ENCODE data around the gene MCMBP. TPM values are rescaled to one million over a fixed set of nuclear protein-coding genes. Genes with fewer than 3 reads are reported as not detected.
"Not testable (repeated sequence)": the region's sequence is repeated elsewhere in the genome, so short reads cannot be mapped to it uniquely, and the experiment has no call there.

MCMBP gene
- total RNA-seq, 1 donor from 2014 or later, result 36.6 TPM

DNA sequence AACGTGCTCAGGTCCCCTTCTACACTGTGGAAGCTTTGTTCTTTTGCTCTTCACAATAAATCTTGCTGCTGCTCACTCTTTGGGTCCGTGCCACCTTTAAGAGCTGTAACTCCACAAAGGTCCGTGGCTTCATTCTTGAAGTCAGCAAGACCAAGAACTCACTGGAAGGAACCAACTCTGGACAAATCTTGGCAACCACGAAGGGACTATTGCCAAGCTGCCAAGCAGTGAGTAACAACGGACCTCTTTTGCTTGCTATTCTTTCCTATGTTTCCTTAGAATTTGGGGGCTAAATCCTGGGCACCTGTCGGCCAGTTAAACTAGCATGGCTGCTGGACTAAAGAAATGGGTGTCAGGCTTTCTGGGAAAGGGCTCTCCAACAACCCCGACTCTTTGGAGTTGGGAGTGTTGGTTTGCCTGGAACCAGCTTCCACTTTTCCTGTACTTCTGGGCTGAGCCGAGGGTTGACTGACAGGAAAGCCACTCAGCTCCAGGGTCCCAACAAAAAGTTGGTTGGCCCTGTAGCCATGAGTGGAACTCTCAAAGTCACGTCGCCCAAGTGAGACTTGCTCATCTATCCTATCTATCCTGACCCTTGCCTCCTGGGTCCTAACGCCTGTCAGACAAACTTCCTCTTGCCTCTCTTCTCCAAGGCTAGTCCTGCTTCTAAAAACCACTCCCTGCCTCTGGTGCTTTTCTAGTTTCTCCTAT lies 11.4 kb upstream of the MCMBP start:
- not testable (repeated sequence) for DNase-seq (ENCODE audit: low spot score)

DNA sequence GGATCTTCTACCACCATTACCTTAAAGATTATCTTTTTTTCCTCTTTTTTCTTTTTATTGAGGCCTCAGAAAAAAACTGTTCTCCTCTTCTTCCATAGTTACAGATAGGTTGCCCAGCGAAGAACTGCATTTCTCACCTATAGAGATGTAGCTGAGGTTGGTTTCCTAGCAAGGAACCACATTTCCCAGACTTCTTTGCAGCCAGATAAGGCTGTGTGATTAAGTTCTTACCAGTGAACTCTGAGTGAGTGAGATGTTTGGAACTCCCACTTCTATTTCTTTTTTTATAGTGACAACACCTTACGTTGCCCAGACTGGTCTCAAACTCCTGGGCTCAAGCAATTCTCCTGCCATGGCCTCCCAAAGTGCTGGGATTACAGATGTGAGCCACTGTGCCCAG lies 5.9 kb upstream of the MCMBP start:
- no peak for DNase-seq (ENCODE audit: low spot score)

DNA sequence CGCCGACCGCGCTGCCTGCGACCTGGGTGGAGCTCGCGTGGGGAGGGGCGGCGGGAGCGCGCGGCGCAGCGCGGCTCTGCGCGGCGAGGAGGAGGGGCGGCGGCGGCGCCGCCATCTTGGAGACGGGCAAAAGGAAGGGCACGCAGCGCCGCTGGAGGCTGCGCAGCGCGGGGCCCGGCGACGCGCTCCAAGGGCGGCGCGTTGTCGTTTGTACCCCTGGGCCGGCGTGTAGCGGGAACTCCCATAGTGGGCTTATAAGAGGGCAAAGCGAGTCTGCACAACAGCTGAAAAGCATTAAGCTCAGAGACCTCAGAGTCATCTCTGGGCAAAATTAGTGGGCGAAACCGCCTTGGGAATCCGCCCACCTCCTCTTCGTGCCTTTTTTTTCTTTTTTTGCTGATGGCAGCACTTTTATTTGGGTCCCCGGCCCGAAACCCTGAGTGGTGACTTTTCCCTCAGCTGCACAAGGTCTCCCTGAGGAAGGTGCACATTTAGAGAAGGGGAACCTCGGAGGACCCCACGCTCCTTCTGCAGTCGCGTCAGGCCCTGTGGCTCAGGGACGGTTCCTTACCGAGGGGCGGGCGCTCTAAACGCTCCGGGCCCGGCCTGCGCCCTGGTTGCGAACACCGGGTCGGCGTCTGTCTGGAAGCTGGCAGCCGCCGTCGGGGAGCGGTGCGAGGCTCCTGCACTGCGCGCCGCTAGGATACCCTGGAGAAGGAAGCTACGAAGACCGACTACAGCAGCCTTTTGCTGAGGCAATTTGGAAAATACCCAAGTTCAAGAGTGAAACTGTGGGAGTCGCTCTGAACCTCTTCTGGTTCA lies 428 bp upstream of the MCMBP start:
- DNase-seq (ENCODE audit: low spot score), result peak; percentile 90

DNA sequence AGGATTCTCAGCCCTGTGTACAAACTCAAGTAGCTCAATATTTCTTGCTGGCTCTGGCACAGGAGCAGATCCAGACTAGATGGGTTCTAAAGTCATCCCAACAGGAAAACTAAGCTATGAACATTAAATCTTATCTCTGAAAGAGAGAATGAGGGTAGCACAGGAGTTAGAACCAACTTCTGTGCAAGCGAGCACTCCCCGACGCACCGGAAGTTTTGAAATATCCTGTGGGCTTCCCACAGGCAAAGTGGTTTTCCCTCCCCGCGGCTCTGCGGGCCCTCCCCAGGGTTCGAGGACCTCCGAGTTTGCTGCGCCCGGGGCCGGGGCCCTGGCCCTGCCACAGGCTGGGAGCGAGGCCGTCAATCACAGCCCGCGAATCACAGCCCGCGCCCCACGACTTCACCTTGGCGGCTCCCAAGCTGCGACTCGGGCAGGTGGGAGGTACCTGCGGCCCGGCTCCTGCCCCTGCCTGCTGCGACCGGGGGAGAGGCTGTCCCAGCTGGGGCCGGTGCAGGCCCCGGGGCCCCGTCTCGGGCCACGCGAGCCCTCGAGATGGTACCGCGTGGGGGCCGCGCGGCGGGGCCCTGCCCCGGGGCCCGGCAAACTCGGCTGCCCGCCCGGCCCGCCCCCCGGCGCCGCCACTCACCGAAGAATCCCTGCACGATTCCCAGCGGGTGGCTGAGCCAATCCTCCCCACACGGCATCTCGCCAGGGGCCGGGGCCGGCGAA lies 598 bp downstream of the MCMBP start:
- DNase-seq (ENCODE audit: low spot score), result no peak

DNA sequence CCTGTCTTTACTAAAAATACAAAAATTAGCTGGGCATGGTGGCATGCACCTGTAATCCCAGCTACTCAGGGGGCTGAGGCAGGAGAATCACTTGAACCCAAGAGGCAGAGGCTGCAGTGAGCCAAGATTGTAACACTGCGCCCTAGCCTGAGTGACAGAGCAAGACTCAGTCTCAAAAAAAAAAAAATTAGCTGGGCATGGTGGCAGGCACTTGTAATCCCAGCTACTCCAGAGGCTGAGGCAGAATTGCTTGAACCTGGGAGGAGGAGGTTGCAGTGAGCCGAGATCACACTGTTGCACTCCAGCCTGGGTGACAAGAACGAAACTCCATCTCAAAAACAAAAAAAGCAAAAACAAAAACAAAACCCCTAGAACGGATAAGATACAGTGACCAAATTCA lies 3.2 kb downstream of the MCMBP start:
- DNase-seq (ENCODE audit: low spot score), result not testable (repeated sequence)

DNA sequence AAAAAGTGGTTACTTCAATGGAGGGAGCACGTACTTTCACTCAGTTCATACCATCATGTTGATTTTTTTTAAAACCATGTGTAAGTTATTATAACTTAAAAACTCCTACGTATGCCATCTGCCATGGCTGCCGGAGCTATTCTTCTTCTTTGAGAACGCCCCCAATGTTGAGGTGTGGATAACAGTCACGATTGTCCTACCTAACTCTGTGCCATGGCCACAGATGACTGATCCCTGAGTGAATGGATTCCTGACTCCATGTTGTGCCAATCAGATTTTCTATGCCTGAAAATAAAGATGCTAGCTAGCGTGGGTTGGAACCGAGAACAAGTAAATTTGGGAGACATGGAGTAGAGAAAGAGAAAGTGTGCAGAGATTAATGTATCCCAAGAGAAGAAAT lies 5.3 kb downstream of the MCMBP start:
- no peak for DNase-seq (ENCODE audit: low spot score)

DNA sequence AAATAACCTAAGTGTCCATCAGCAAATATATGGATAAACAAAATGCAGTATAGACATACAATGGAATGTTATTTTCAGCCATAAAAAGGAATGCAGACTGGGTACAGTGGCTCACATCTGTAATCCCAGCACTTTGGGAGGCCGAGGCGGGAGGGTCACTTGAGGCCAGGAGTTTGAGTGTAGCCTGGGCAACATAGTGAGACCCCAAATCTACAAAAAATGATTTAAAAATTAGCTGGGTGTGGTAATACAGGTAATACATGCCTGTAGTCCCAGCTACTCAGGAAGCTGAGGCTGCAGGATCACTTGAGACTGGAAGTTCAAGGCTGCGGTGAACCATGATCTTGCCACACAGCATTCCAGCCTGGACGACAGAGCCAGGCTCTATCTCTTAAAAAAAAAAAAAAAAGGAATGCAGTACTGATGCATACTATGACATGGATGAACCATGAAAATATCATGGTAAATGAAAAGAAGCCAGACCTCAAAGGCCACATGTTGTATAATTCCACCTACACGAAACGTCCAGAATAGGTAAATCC lies 6.9 kb downstream of the MCMBP start:
- no peak for DNase-seq (ENCODE audit: low spot score)

DNA sequence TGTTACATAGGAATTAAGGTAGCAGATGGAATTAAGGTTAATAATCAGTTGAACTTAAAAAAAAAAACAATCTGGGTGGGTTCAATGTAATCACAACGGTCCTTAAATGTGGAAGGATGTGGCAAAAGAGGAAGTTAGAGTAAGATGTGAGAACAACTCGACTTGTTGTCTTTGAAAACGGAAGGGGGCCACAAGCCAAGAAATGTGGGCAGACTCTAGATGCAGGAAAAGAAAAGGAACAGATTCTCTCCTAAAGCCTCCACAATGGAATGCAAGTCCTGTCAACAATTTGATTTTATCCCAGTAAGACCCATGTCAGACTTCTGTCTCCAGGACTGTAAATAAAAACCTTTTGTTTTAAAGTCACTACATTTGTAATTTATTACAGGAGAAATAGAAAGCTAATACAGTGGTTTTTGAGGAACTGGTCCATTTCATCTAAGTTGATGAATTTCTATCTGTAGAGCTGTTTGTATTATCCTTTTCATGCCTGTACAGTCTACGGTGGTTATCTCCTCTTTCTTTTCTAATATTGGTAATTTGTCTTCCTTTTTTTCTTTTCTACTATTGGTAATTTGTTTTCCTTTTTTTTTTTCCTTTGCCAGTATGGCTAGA lies 8.6 kb downstream of the MCMBP start:
- DNase-seq (ENCODE audit: low spot score), result no peak

DNA sequence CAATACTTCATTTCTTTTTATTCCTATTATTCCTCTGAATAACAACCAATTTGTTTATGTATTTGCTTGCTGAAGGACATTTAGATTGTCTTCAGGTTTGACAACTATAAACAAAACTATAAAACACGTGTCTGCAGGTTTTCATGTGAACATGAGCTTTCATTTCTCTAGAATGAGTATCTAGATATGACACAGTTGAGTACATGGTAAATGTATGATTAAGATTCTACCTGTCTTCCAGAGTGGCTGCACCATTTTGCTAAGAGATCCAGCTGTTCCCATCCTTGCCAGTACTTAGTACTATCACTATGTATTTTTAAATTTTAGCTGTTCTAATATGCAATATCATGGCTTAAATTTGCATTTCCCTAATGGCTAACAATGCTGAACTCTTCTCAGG lies 10.1 kb downstream of the MCMBP start:
- no peak for DNase-seq (ENCODE audit: low spot score)

DNA sequence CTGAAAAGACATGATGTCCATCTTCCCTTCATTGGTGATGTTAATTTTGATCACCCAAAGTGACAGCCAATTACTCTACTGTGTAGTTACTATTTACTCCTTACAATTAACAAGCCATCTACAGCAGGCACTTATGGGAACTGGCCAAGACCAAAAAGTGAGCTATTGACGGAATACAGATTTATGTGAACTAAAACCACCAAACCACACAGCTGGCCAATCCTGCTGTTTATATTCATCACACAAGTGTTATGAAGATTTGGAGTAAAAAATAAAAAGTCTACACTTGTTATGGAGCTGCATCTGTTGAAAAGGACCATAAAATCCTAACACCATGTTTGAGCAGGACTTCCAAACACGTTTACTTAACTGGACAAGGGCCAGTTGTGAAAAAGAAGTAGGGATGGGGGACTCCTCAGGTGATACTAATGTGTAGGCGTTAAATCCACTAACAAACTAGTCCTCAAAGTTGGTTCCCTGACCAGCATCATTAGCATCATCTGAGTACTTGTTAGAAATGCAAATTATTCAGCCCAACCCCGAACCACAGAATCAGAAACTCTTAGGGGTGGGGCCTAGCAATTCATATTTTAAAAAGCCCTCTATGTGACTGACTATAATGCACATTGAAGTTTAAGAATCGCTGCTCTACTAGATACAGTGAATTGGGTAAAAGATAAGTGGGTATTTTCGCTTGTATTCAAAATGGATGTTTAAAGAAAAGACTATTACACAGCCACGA lies 11.6 kb downstream of the MCMBP start:
- DNase-seq (ENCODE audit: low spot score), result no peak

DNA sequence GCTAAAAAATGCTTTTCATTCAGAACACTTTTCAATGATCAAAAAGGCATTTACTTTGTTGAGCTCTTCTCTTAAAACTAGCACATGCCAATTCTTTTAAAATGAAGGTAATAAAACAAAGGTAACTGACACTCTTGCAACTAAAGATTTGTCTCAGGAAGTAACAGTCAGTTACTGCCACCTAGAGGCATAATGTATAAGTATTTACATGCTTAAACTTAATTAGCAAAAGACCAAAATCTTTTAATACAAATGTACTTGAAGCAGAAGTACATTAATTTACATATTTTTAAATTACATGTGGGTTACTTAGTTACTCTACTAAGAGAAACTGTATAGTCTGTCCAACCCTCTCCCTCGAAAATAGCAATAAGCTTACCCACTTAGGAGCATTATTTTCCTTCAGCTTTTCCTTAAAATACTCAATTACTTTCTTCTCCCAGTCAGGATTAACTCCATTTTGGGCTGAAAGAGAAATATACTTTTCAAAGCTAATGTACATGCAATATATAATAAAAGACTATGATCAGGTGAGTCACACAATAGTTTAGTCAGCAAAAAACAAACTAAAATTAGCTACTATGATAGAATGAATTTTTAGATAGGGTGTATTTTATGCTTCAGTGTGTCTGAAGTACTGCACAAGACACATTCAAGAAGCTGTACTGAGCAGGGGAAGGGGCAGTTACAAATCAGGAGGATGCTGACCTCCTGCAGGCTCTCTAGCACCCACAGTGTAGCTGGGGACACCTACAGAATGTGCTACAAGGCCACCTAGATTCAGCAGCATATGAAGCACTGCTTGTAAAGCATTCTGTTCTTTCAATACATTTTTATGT lies 13.0 kb downstream of the MCMBP start:
- DNase-seq (ENCODE audit: low spot score), result no peak

DNA sequence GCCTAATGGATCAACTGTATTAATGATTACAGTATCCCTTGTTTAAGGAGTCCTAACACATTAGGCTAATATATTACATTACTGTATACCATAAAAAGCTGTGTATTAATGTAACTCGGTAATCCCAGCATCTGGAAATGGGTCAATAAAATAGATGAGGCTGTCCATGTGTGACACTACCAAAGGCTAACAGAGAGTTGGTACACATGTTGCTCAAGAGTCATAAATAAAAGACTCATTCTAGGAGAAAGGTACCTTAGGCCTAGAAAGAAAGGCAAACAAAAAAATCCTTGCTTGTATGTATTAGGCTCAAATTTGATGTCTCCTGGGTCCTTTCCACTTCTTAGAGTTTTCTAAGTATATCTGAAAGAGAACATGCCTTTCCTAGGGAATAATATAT lies 14.6 kb downstream of the MCMBP start:
- no peak for DNase-seq (ENCODE audit: low spot score)

DNA sequence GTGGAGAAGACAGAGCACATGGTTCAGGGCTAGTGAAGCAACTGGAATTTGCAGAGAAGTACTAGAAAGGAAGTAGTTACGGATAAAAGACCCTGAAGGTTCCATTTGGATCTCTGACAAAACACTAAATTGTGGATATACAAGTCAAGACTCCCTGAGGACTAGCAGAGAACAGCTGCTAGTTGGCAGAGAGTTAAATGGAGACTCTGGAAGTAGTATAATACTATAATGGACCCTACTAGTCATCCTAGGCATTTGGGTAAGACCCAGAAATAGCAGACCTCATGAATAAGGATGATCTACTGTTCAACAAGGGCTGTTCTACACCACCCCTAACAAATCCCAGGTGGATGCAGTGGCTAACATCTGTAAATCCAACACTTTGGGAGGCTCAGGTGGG lies 19.1 kb downstream of the MCMBP start:
- no peak for DNase-seq (ENCODE audit: low spot score)

DNA sequence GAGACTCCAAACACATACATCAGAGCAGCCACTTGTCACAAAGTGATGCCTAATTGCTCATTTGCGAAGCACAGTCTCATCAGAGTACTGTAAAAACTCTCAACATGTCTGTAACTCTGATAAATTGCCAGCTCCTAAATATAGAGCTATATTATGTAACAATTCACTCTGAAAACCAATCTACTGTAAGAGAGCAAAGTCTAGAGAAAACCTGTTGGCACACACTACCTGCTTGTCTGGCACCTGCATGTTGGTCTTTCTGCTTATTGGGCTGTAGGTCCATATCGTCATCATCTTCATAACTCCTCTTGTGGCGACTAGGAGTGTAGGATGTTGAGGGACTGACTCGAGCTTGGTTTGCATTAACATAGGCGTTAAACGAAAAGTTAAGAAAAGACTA lies 19.8 kb downstream of the MCMBP start:
- no peak for DNase-seq (ENCODE audit: low spot score)

DNA sequence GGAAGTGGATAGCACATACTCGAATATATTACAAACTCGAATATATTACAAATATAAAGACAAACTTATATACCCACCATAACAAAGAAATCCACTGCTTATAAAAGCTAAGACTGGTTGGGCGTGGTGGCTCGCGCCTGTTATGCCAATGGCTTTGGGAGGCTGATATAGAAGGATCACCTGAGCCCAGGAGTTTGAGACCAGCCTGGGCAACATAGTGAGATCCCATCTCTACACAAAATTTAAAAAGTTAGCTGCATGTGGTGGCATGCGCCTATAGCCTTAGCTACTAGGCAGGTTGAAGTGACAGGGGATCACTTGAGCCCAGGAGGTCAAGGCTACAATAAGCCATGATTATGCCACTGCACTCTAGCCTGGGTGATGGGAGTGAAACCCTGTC lies 20.4 kb downstream of the MCMBP start:
- DNase-seq (ENCODE audit: low spot score), result no peak

DNA sequence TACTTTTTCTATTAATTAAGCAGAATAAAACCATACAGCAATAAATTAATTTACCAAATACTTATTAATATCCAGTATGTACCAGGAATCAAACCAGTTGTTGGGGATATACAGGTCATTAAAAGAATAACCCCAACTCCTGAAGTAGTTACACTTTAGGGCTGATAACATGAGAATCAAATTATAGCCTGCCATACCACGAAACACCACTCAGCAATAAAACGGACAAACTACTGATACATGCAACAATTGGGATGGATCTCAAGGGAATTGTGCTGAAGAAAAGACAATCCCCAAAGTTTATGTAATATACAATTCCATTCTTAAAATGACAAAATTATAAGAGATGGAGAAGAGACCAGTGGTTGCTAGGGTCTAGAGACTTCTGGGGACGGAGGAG lies 22.7 kb downstream of the MCMBP start:
- DNase-seq (ENCODE audit: low spot score), result no peak

DNA sequence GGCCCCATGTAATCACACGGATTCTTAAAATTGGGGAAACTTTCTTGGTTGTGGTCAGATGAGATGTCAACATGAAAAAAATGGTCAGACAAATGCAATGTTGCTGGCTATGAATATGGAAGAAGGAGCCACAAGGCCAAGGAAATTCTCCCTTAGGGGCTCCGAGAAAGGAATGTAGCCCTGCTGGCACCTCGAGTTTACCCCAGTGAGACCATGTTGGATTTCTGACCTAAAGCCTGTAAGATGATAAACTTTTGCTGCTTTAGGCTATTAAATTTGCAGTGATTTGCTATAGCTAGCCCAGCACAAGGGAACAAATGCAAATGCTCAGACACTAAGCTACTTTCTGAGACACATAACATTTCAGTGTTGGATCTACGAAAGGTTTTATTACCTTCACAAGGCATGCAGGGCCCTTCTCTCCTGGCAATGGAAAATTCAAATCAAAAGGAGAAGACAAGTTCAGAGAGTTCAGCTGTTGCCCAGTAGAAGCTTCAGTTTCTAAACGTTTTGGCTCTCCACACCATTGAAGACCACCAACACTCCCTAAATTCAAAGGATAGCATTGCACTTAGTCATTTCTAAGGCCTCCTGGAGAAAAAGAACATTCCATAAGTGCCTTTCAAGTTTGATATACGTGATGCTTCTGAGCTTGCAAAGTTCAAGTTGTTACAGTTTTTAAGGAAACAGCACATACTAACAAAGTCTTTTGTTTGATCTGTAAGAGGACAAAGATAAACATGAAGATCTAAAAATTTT lies 23.4 kb downstream of the MCMBP start:
- DNase-seq (ENCODE audit: low spot score), result no peak

DNA sequence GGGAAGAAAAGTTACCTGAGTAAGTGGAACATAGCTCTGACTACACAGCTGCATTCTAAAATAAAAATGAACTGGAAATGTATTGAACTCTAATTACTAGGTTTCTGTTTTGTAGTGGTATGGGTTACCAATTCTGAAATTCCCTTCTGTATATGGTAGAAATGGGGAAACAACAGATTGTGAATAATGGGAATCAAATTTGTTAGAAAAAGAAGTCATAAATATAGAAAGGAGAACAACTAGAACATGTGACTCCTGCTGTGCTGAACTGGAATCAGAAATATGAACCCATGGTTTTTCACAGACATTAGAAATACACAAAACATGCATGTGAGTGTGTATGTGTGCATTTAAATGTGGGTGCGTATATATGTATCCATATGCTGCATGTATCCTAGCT lies 27.0 kb downstream of the MCMBP start:
- no peak for DNase-seq (ENCODE audit: low spot score)

DNA sequence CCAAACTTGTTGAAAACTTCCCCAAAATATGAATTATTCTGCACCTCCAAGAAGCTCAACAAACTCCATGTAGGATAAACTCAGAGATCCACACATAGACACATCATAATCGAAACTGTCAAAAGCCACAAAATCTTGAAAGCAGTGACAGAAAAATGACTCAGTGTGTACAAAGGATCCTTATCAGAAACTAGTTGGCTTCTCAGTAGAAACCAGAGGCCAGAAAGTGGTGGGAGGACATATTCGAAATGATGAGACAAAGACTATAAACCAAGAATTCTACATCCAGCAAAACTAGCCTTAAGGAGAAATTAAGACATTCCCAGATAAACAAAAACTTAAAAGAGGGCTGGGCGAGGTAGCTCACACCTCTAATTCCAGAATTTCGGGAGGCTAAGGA lies 38.5 kb downstream of the MCMBP start:
- no peak for DNase-seq (ENCODE audit: low spot score)

DNA sequence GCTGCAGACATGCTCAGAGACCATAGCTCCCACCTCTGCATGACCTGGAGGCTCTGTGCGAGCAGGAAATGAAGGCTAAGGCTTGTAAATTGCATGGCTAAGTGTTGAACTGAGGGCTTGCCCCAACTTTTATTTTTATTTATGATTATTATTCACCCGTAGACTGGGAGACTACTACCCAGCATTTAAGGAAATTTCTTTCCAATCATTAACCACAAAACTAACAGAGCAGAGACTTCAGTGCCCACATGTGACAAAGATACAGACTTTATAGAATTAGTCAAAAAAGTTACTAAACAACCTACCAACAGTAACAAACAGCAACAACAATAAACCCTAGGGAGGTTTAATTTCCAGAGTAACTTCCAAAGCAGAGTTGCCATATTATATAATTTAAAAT lies 39.7 kb downstream of the MCMBP start:
- DNase-seq (ENCODE audit: low spot score), result no peak
